KOPT-K1 (cell line): ENCODE results near the gene NHLRC4.

Source experiments
- H3K27ac ChIP-seq: fragments of 200-600 bp; sonication (generic); 2 replicates; pipeline ENCODE4 v1.5.1; 2016; ENCODE audit warnings: antibody characterized with exemption, mild to moderate bottlenecking, low read depth, low read length; ENCODE audit not compliant: poor library complexity, severe bottlenecking
- H3K36me3 ChIP-seq: fragments of 200-600 bp; sonication (generic); 2 replicates; pipeline ENCODE4 v1.5.1; 2017; ENCODE audit warnings: antibody characterized with exemption, mild to moderate bottlenecking, low read length, moderate library complexity; ENCODE audit not compliant: insufficient read depth
- H3K9me3 ChIP-seq: fragments of 200-600 bp; sonication (generic); 2 replicates; pipeline ENCODE4 v1.5.1; 2017; ENCODE audit warnings: antibody characterized with exemption, low read length, mild to moderate bottlenecking; ENCODE audit not compliant: insufficient read depth, poor library complexity, severe bottlenecking

Gene NHLRC4

DNA sequence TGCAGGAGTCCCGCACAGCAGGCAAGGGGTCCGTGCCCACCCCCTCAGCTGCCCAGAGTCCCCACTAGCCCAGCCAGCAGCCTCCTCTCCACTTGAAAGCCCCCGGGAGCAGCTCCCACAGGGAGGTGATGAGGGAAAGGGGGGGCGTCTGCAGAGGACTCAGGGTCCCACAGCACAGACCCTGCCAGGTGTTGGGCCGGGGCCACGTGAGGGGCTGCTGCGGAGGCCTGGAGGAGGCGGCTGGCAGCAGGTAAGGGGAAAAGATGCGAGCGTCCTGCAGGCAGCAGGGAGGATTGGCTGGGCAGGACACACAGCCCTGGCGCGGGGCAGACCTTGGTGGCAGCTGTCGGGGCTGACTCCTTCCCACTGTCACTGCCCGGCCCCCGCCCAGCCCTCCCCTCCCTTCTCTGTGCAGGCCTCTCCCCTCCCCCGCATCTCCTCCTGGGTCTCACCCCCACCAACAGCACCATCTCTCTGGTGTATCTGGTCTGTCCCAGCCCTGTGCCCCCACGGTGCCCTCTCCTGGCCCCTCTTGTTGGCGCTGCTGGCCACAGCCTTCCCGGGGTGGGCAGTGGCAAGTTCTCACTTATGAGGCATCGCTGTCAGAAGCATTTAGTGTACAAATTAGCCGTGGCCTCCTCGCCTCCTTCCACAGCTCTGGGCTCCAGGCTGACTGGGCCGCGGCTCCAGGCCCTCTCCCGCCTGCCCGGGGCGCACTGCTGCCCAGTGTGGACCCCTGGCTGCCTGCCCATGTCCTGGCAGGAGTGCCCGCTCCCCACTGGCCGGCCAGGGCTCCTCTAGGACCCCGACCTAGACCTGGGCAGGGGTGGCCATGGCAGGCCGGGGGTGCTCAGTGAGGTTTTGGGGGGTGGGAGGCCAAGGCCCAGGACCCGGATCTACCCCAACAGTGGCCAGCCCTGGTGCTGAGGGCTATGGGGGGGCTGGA, 11.0 kb upstream of the NHLRC4 start:
- peaks cover 12% of the 10 kb centered on the region; the same call in 1 of the 2 replicates for H3K36me3 ChIP-seq
- H3K27ac ChIP-seq, result no peak overlapping the region
- H3K9me3 ChIP-seq, result no peaks in the 10 kb centered on the region

DNA sequence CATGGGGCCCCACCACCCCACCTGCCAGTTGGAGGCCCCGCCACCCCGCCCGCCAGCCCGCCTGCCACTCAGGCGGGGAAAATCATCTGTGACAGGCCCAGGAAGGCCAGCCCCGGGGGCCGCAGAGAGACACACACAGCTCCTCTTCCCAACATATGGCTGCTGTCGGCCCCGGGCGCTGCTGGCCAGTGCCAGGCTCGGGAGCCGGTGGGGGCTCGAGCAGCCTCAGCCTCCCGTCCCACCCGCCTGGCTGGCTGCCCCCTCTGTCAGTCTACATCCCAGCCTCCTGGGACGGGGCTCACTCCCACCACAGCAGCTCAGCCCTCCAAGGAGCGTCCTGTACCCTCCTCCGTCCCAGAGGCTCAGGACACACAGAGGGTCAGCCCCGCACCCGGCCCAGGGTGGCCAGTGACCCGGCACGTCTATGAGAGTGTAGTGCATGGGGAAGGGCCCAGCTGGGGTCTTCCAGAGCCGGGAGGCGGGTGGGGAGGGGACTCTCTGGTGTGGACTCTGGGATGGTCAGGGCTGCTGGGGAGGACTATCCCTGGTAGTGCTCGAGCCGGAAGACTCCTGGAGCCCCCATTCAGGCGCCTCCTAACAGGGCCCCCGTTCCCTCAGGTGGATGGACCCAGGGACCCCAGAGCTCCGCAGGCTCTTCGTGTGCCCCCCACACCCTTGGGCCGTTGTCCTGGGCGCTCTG, 10.2 kb upstream of the NHLRC4 start:
- no peaks in the 10 kb centered on the region for H3K9me3 ChIP-seq
- peaks cover 6% of the 10 kb centered on the region; the same call in 1 of the 2 replicates for H3K36me3 ChIP-seq
- H3K27ac ChIP-seq, result no peak overlapping the region

DNA sequence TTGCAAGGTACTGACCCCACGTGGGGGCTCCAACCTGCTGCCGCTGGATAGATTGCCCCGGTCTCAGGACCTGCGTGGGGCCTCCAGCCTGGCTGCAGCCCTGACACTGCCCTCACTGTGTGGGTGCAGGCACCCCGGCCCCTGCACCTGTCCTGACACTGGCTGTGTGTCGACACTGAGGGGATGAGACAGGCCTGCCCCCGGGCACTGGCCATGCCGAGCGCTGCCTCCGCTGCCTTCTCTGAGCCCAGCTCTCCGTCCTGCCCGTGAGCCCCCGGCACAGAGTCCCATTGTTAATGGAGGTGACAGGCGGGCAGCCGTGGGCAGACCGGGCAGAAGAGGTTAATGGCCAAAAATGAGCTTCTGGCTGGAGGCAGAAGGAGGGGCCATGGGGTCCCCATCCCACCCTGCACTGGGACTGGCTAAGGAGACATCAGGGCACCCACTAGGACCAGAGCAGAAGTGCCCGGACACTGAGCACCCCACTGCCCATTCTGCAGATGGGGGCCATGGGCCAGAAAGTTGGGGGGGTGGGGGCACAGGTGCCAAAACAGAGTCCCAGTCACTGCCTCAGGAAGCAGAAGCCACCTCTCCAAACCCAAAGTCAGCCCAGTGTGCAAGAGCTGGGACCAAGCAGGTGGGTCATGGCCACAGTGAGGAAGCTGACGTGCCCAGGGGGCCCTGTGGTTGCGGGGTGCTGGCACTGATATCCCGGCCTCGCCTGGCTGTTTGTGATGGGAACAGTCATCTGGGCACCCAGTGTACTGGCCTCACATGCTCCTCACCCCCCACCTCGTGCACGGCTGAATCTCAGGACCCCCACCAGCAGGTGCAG, 9.1 kb upstream of the NHLRC4 start:
- H3K9me3 ChIP-seq, result no peaks in the 10 kb centered on the region
- no peaks in the 10 kb centered on the region; the same call in 1 of the 2 replicates for H3K36me3 ChIP-seq
- no peak overlapping the region for H3K27ac ChIP-seq

DNA sequence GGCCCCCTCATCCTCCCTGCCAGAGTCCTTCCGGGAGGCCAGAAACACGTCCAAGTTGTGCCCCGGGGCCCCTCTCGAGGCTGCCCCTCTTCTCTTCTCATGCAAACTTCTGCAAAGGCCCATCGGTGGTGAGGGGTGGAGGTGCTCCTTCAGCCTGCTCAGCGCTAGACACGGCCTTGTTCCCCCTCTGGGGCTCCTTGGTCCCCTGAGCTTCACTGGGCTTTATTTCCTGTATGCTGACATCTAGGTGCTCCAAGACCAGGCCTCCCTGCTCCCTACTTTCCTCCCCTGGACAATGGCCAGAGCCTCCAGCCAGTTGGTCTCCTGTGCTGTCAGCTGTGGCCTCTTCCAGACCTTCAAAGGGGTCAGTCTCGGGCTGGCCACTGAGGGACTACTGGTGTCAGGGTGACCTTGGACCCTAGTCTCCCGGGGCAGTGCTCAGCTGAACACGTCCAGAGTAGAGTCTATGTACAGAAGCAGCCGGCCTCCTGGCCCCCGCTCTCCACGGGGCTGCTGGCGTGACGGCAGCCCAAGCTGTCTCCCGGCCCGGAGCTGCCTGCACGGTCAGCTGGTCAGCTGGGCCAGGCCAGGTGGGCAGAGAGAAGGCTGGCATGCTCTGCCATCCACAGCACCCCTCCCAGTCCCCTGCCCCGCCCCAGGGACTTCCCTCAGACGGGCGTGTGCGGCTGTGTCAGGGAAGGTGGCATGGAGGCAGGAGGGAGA, 8.3 kb upstream of the NHLRC4 start:
- no peaks in the 10 kb centered on the region; the same call in 1 of the 2 replicates for H3K36me3 ChIP-seq
- H3K9me3 ChIP-seq, result no peaks in the 10 kb centered on the region
- H3K27ac ChIP-seq, result no peak overlapping the region

DNA sequence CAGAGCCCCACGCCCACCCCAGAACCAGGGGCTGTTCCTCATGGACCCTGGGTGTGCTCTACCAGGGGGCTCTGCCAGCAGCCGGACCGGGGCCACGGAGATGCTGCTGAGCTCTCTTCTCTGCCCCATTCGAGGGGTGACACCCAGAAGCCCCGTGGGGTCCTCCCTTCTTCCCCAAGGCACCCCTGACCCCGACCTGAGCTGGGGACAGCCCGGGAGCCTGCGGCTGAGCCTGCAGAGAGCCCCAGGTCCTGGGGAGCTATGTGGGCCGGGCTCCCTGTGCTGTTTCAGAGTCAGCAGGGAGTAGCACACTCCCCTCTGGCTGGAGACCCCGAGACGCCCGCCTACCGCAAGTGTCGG, 7.8 kb upstream of the NHLRC4 start:
- Histone ChIP-seq H3K36me3 (no peaks in the 10 kb centered on the region), H3K27ac (no peak overlapping the region), H3K9me3 (no peaks in the 10 kb centered on the region)

DNA sequence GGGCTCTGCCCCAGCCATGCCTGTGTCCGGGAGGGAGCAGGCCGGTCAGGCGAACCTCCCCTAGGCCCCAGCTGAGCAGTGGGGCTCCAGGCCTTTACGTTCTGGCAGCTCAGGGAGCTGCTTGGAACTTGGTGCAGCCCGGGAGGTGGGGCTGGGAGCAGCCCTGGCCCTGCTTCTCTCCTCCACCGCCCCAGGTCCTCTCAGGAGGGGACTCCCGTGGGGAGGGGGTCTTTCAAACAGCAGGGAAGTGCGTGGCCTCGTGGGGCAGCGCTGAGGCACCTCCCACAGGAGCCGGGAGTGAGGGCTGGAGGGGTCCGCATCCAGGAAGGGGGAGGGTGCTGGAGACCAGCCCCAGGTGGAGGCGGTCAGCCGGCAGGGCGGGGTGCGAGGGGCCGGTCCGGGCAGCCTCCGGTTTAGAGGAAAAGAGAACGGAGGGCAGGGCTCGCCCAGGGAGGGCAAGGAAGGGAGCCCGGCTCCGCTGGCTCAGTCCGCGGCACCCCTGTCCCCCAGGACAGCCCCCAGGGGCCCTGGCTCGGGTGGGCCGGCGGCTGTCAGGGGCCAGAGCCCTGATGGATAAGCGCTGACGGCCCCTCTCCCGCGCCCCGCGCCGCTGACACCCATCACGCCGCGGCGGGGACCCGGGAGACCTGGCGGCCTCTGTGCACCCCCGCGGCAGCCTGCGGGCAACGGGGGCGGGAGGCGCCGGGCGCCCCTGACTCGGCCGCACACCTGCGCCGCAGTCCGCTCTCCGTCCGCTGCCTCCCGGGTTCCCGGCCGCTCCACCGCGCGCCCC, 7.2 kb upstream of the NHLRC4 start:
- Histone ChIP-seq H3K27ac (no peak overlapping the region), H3K9me3 (no peaks in the 10 kb centered on the region), H3K36me3 (no peaks in the 10 kb centered on the region)

DNA sequence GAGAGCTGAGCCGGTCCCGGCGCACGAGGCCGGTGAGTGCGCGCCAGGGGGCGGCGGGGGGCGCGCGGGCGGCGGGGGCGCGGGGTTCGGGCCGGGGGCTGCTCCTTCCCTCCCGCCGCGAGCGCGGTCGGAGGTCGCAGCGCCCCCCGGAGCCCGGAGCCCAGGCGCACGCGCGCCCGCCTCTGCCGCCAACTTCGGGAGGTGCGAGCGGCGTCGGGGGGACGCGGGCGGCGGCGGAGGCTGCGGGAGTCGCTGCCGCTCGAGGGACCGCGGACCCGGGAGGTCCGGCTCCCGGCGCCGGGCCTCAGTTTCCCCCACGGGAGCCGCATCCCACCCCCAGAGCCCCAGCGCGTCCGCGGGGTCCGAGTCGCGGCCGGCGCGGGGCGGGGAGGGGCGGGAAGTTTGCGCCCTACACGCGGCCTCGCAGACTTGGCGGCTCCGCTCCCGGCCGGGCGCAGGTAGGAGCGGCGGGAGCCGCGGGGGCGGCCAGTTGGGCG, 6.6 kb upstream of the NHLRC4 start, which contains the start of gene PRR35:
TSS of gene PRR35 (plus strand) at position 191 of the 497 bp plus-strand sequence. CDS start 2,901 bp downstream, outside the sequence.
- no peaks in the 10 kb centered on the region for H3K9me3 ChIP-seq
- no peaks in the 10 kb centered on the region for H3K36me3 ChIP-seq
- H3K27ac ChIP-seq, result no peak within 1 kb of the TSS

DNA sequence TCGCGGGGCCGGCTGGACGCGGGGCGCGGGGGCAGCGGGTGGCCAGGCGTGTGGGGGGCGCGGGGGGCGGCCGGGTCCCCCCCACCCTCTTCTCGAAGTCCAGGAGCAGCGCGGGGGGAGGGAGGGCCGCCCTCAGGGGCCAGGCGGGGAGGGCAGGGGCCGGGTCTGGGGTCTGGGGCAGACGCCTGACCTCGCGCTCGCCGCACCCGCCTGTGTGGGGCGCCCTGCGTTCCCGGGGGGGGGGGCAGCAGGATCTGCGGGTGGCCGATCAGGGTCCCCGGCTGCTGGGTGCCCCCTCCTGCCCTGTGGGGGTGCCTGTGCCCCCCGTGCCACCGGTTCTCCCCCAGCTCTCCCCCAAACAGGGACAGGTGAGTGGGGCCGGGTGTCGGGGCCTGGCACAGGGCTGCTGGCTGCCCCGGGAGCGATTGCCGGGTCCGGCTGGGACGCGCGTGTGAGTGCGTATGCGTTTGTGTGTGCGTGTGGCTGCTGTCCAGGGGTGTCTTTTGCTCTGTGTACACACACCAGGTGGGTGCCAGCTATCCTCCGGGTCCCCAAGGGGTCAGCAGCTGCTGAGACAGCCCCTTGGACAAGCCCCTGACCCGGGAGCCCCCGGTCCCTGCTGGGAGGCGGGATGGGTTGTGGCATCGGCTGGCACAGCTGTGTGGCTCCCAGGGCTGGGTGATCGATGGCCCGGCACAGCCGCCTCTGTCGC, 5.9 kb upstream of the NHLRC4 start:
- no peak overlapping the region for H3K27ac ChIP-seq
- no peaks in the 10 kb centered on the region for H3K36me3 ChIP-seq
- H3K9me3 ChIP-seq, result no peaks in the 10 kb centered on the region

DNA sequence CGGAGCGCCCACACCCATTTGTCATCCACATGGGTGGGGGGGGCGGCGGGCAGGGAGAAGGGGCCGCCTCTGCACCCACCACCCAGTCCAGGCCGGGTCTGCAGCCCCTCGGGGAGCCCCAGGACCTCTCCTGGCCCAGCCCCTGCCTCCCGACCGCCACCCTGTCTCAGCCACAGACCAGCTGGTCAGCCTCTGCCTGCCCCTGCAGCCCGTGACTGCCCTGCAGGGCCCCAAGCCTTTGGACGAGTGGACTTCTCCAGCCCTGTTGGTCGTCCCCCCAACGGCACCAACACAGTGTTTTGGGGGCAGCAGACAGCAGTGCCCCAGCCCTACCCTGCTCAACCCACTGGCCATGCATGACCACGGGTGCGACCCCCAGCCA, 5.4 kb upstream of the NHLRC4 start:
- Histone ChIP-seq H3K36me3 (no peaks in the 10 kb centered on the region), H3K27ac (no peak overlapping the region), H3K9me3 (no peaks in the 10 kb centered on the region)

DNA sequence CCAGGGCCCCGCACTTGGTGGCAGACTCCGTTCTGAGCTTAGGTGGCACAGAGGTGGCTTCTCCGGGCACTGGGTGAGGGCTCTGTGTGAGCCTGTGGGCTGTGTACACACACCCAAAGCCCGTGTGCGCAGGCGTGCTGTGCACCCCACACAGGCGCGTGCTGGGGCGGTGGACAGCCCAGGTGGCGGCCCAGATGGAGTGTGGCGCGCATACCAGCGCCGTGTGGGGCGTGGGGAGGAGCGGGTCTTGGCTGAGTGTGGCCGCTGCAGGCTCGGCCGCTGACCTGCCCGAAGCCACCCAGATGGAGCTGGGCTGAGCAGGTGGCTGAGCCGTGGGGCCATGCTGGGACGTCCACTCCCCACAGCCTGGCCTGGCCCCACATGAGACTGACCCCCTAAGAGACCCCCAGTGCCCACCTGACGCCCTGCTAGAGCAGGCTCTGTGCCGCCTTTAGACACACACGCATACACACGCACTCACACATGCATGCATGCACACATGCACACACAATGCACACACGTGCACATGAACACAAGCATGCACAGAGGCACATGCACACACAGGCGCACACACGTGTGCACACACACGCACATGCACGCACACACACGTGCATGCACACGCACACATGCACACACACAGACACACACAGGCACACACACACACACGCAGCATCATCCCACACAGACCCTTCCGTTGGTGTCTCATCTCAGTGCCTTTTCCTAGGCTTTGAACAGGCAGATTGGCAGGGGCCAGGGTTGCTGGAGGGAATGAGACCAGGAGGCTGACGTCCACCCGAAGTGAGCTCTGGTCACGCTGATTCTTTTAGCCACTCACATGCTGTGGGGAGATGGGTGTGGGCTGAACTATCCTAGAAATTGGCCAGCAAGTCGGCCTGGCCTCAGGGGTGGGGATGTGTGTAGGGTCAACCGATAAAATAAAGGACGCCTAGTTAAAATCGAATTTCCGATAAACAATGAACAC, 4.6 kb upstream of the NHLRC4 start:
- no peaks in the 10 kb centered on the region for H3K36me3 ChIP-seq
- no peak overlapping the region for H3K27ac ChIP-seq
- H3K9me3 ChIP-seq, result no peaks in the 10 kb centered on the region

DNA sequence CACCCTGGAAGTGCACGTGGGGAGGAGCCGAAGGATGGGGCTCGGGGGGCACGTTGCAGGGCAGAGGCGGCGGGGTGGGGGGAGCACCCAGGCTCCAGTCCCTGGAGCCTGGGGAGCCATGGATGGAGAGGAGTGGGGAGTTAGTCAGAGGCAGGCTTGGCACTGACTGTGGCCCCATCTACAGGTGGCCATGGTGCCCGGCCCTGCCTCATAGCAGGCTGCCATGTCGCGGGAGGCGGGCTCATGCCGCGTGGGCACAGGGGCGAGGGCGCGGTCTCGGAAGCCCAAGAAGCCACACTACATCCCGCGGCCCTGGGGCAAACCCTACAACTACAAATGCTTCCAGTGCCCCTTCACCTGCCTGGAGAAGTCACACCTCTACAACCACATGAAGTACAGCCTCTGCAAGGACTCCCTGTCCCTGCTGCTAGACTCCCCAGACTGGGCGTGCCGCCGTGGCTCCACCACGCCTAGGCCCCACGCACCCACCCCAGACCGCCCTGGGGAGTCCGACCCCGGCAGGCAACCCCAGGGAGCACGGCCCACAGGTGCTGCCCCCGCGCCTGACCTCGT, 3.6 kb upstream of the NHLRC4 start:
- Histone ChIP-seq H3K9me3 (no peaks in the 10 kb centered on the region), H3K36me3 (no peaks in the 10 kb centered on the region), H3K27ac (no peak overlapping the region)
